NCI-H226 (cell line): ENCODE data around the gene SPATA46.
"Not testable (repeated sequence)": the region's sequence is repeated elsewhere in the genome, so short reads cannot be mapped to it uniquely, and the experiment has no call there.

Experiments used
- DNase-seq: peaks from one replicate; pipeline ENCODE4 v3.0.0-alpha.2; 2015

The SPATA46 gene

GRCh38 chr1:162376691-162377090 is at the start of gene SPATA46:
SPATA46 (minus strand) TSS chr1:162376854; CDS start chr1:162376790, 64 bp downstream.
- no peak for DNase-seq

GRCh38 chr1:162422662-162423375 is 46.2 kb upstream of the SPATA46 start:
- no peak for DNase-seq

- no peak for DNase-seq
Measured at GRCh38 chr1:162421258-162422164, 44.9 kb upstream of the SPATA46 start.

- DNase-seq: no peak
Measured at GRCh38 chr1:162420120-162420519, 43.5 kb upstream of the SPATA46 start.

GRCh38 chr1:162419450-162419931 is 42.8 kb upstream of the SPATA46 start:
- DNase-seq: not testable (repeated sequence)

- DNase-seq: not testable (repeated sequence)
Measured at GRCh38 chr1:162418584-162418983, 41.9 kb upstream of the SPATA46 start.

GRCh38 chr1:162417650-162418049 is 41.0 kb upstream of the SPATA46 start:
- no peak for DNase-seq

- no peak for DNase-seq
Measured at GRCh38 chr1:162416909-162417308, 40.3 kb upstream of the SPATA46 start.

- DNase-seq: no peak
Measured at GRCh38 chr1:162416215-162416614, 39.6 kb upstream of the SPATA46 start.

GRCh38 chr1:162412002-162412401 is 35.3 kb upstream of the SPATA46 start, which contains the start of gene SH2D1B:
SH2D1B (minus strand) TSS chr1:162412136; CDS start chr1:162412016, 120 bp downstream.
- DNase-seq: peak; percentile 39

- no peak for DNase-seq
Measured at GRCh38 chr1:162407539-162407938, 30.9 kb upstream of the SPATA46 start.

GRCh38 chr1:162406811-162407210 is 30.2 kb upstream of the SPATA46 start:
- DNase-seq: no peak

- DNase-seq: no peak
Measured at GRCh38 chr1:162405800-162406199, 29.1 kb upstream of the SPATA46 start.

- DNase-seq: peak; percentile 52
Measured at GRCh38 chr1:162404550-162405160, 28.0 kb upstream of the SPATA46 start.

- no peak for DNase-seq
Measured at GRCh38 chr1:162400790-162401355, 24.2 kb upstream of the SPATA46 start.

GRCh38 chr1:162398999-162399580 is 22.4 kb upstream of the SPATA46 start:
- DNase-seq: no peak

- no peak for DNase-seq
Measured at GRCh38 chr1:162397943-162398560, 21.4 kb upstream of the SPATA46 start.

- peak; percentile 37 for DNase-seq
Measured at GRCh38 chr1:162397039-162397448, 20.4 kb upstream of the SPATA46 start.

GRCh38 chr1:162396201-162396906 is 19.7 kb upstream of the SPATA46 start:
- DNase-seq: no peak

- no peak for DNase-seq
Measured at GRCh38 chr1:162391790-162392563, 15.3 kb upstream of the SPATA46 start.
